Right lung (tissue), 5 donors: ENCODE measurements around the gene TPRG1L. TPM values are rescaled to one million over a fixed set of nuclear protein-coding genes. Genes with fewer than 3 reads are reported as not detected.

Experiments used
- DNase-seq, 2 donors: peaks; one replicate each; pipeline ENCODE4 v3.0.0-alpha.2; 2013
- polyA plus RNA-seq, 5 donors: library from polyadenylated mRNA; unstranded; fragments of 120-200 nt; gene quantifications; one replicate each; pipeline versions ENCODE4 v1.2.1 to v1.2.3, GENCODE V29; 2013; ENCODE audit warnings: inconsistent platforms in 1 of 5, low replicate concordance in 1 of 5; ENCODE audit not compliant: insufficient read length in 5 of 5, insufficient read depth in 1 of 5

Gene TPRG1L
- polyA plus RNA-seq, 5 donors, result 26.3 to 34.9 (median 30.0) TPM

- DNase-seq, result no peak
These were observed 514 bp downstream of the TPRG1L start for GRCh38 chr1:3625151-3625907.

DNA sequence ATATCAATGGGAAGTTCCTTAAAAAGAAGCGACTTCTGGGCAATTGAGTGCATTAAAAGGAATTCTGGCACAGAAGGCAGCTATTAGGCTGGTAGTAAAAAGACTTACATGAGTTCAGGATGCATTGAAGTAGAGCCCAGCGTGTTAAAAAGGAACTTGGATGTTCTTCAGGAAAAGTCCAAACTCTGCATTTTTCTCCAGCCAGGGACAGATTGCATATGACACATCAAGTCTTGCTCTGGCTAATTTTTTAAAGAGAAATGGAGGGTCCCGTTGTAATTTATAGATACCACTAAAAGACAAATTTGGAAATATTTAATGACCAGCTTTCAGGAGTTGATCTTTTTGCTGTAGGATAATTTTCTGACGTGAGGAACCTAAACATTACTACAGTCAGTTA is 1.2 kb downstream of the TPRG1L start:
- no peak for DNase-seq

GRCh38 chr1:3627515-3628253 is 2.9 kb downstream of the TPRG1L start:
- no peak for DNase-seq

- DNase-seq, result no peak
These were observed 3.6 kb downstream of the TPRG1L start for GRCh38 chr1:3628445-3628844.

- no peak for DNase-seq
These were observed 4.8 kb downstream of the TPRG1L start for GRCh38 chr1:3629561-3630160.

GRCh38 chr1:3630161-3630611 is 5.4 kb downstream of the TPRG1L start:
- DNase-seq, result no peak

- no peak for DNase-seq
These were observed 6.1 kb downstream of the TPRG1L start for GRCh38 chr1:3630914-3631313.

GRCh38 chr1:3631320-3632260 is 6.8 kb downstream of the TPRG1L start:
- no peak for DNase-seq

DNA sequence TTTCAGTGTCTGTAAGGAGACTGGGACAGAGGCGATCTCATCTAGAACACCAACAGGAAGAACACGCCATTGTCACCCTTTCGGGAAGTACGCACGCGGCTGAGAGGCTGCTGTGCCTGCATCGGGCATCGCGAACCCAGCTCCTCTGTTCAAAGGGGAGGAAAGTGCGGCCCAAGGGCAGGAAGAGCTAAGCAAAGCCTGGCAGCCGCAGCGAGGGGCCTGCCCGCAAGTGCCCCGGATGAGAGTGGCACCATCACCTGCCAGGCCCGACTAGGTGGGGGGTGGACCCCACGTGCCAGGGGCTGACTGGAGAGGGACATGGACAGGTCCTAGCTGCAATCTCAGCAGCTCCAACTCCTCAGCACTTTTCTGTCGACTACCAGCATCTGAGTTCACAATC is 7.5 kb downstream of the TPRG1L start:
- DNase-seq, result no peak

DNA sequence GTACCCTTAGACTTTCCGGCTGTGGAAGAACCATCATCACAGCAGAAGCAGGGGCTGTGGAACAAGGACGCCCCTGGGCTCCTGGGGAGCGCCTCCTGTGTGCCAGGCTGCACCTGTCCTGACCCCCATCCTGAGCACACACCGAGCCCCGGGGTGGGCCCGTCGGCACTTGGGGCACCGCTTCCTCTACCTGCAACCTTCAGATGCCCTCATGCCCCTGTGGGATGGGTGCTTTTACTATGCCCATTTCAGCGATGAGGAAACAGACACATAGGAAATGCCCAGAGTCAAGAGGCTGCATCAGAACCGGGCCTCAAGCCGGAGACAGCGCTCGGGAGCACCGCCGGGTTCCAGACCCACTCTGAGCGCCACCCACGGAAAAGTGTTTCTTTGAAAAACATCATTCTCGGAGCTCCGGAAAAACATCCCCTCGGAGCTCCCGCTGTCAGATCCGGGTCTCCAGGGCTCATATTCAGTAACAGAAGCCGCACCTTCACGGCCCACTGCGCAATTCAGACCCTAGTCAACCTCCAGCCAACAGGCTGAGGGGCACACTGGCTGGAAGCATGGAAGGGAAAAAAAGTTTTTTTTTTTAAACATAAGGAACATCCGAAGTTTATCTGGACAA is 8.0 kb downstream of the TPRG1L start:
- DNase-seq, result no peak

DNA sequence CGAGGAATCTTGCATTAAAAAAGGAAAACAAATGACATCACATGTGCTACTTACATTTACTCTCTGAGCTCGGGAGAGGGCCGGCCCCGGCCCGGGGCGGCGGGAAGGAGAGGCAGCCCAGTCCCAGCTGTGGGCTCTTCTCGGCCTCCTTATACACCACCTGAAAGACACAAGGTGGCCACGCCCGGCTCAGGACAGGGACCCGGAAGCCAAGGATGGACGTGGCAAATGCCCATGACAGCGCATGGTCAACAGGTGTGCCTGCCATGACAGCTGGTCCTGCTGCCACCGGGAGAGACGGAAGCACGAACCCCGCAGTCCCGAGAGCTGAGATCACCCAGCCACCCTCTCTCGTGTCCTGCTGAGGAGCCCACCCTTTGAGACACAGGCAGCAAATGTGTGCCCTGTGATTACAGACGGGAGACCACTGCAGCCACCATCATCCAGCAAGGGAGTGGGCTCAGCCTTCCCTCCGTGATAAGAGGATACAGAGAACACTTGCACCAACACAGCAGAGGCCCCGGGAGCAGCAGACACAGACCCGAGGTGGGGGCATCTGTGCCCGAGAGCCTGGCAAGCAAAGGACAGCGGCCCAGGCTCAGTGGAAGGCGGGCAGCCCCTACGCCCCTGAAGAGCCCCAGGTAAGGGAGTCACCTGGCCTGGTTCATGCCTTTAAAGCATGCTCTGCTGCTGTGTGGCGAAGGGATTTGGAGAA is 8.7 kb downstream of the TPRG1L start:
- no peak for DNase-seq

- no peak for DNase-seq
These were observed 9.4 kb downstream of the TPRG1L start for GRCh38 chr1:3634059-3634800.

- no peak for DNase-seq
These were observed 11.3 kb downstream of the TPRG1L start for GRCh38 chr1:3636080-3636479.

- no peak for DNase-seq
These were observed 11.7 kb downstream of the TPRG1L start for GRCh38 chr1:3636531-3636930.

- DNase-seq, result no peak
These were observed 13.2 kb downstream of the TPRG1L start for GRCh38 chr1:3638027-3638426.

- no peak for DNase-seq
These were observed 13.9 kb downstream of the TPRG1L start for GRCh38 chr1:3638676-3639075.

GRCh38 chr1:3639397-3639911 is 14.6 kb downstream of the TPRG1L start:
- DNase-seq, result no peak

DNA sequence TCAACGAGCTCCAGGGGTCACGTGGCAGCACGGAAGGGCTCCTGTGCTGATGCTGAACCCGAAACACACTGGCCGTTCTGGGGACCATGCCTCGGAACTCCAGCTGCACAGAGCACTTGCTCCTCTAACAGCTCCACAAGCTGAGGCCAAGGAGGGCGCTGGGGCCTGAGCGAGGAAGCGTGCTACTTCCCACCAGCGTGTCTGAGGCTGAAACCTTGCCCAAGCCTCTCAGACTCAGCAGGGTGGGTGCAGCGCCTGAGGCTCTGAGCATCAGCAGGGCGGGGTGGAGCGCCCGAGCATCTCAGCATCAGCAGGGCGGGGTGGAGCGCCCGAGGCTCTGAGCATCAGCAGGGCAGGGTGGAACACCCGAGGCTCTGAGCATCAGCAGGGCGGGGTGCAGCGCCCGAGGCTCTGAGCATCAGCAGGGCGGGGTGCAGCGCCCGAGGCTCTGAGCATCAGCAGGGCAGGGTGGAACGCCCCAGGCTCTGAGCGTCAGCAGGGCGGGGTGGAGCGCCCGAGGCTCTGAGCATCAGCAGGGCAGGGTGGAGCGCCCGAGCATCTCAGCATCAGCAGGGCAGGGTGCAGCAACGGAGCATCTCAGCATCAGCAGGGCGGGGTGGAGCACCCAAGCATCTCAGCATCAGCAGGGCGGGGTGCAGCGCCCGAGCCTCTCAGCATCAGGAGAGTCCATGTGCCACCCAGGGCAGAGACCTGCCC is 15.5 kb downstream of the TPRG1L start:
- no peak for DNase-seq
